C4-2B (cell line): ENCODE results near the gene LBHD2.
"Not testable (repeated sequence)": the region's sequence is repeated elsewhere in the genome, so short reads cannot be mapped to it uniquely, and the experiment has no call there.

Experiments
- H3K27ac ChIP-seq: fragments of 450-650 bp; 2 replicates; pipeline ENCODE4 v1.5.1; 2017
- ZFX ChIP-seq: fragments of 450-650 bp; IDR thresholded peaks from 2 replicates; pipeline ENCODE4 v1.6.1; 2017
- TF ChIP-seq, protein P1 (sequence below): fragments of 450-650 bp; conservative IDR thresholded peaks from 2 replicates; pipeline ENCODE4 v1.5.1; 2017; ENCODE audit warnings: mild to moderate bottlenecking

LBHD2 gene

DNA sequence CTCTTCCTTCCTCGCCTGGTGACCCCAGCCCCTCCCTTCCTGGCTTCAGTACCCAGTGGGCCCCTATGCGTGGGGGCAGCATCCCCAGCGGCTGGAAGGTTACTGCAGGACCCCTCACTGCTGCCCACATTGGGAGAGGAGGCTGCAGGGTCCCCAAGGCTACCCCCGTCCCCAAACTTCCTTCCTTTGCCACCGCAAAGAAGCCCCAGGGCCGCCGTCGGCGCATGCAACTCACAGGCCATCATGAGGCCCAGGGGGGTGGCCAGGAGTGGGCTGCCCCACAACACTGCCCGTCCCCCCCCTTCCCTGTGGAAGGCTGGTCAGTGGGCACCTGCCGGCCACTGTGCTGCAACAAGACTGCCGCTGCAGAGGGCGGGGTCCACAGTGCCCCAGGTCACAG, 29.8 kb downstream of the LBHD2 start:
- TF ChIP-seq ZFX = no peak
- TF ChIP-seq, protein P1, sequence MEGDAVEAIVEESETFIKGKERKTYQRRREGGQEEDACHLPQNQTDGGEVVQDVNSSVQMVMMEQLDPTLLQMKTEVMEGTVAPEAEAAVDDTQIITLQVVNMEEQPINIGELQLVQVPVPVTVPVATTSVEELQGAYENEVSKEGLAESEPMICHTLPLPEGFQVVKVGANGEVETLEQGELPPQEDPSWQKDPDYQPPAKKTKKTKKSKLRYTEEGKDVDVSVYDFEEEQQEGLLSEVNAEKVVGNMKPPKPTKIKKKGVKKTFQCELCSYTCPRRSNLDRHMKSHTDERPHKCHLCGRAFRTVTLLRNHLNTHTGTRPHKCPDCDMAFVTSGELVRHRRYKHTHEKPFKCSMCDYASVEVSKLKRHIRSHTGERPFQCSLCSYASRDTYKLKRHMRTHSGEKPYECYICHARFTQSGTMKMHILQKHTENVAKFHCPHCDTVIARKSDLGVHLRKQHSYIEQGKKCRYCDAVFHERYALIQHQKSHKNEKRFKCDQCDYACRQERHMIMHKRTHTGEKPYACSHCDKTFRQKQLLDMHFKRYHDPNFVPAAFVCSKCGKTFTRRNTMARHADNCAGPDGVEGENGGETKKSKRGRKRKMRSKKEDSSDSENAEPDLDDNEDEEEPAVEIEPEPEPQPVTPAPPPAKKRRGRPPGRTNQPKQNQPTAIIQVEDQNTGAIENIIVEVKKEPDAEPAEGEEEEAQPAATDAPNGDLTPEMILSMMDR = no peak

DNA sequence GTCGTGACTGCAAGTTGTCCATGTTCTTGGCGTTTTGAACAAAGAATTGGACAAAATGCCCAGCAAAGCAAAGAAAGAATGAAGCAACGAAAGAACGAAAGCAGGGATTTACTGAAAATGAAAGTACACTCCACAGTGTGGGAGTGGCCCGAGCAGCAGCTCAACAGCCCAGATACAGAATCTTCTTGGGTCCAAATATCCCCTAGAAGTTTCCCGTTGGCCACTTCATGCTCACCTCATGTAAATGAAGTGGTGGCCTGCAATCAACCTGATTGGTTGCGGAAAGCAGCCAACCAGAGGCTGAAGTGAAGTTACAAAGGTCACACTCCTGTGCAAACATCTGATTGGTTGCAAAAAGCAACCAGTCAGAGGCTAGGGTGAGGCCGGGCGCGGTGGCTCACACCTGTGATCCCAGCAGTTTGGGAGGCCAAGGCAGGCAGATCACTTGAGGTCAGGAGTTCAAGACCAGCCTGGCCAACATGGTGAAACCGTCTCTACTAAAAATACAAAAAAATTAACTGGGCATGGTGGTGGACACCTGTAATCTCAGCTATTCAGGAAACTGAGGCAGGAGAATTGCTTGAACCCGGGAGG, 31.2 kb downstream of the LBHD2 start:
- H3K27ac ChIP-seq = not testable (repeated sequence)

More for the DNA sequence above, 29.8 kb downstream of the LBHD2 start:
- H3K27ac ChIP-seq = no peak overlapping the region

DNA sequence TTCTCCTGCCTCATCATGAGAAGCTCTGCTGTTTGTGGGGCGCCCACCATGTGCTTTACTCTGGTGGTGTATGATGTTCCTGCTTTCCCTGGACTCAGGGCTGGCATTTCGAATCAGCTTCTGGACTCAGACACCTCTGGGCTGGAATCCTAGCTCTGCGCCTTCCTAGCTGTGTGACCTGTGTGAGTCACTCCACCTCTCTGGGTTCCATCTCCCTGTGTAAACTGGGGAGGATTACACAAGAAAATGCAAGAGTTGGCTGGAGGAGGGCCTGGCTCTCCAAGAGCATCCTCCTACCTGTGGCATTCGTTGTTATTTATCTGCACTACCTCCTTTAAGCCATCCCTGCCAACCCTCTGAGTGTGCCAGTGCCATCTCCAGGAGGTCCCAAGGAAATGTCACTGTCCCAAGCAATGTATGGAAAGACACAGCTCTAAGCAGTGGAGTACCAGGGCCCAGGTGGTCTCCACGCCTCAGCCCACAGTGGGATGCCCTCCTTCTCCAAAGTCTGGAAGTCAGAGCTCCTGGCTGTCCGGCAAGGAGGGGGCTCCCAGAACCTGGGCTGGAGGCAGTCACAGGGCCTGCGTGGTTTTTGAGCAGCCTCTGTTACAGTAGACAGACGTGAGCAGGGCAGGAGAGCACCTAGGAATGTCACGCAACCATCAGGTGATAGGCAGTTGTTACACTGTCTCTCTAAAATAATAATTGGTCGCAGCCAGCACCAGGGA, 32.0 kb downstream of the LBHD2 start:
- no peak for TF ChIP-seq ZFX
- TF ChIP-seq, protein P1 = no peak
- no peak overlapping the region for H3K27ac ChIP-seq

DNA sequence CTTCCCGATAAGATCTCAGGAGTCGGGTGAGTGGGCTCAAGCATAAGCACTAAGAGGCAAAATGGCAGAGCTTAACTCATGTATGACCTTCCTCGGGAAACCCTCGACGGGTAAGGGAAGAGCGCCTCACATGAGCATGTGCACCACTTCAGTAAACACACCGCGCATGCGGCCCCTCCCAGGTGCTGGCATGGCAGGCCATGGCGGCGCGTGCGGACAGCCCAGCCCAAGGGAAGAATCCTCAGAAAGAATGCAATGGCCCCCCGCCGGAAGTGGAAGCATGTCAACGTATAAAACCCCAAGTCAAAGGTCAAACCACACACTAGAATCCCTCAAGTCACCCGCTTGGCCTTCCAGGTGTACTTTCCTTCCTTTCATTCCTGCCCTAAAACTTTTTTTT, 32.6 kb downstream of the LBHD2 start:
- TF ChIP-seq ZFX = no peak
- TF ChIP-seq, protein P1 = no peak
- H3K27ac ChIP-seq = no peak overlapping the region

DNA sequence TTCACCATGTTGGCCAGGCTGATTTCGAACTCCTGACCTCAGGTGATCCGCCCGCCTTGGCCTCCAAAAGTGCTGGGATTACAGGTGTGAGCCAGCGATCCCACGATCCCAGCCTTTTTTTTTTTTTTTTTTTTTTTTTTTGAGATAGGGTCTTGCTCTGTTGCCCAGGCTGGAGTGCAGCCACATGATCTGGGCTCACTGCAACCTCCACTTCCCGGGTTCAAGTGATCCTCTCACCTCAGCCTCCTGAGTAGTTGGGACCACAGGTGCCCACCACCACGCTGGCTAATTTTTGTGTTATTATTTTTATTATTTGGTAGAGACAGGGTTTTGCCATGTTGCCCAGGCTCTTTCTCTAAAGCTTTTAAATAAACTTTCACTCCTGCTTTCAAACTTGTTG, 33.5 kb downstream of the LBHD2 start:
- H3K27ac ChIP-seq = not testable (repeated sequence)

DNA sequence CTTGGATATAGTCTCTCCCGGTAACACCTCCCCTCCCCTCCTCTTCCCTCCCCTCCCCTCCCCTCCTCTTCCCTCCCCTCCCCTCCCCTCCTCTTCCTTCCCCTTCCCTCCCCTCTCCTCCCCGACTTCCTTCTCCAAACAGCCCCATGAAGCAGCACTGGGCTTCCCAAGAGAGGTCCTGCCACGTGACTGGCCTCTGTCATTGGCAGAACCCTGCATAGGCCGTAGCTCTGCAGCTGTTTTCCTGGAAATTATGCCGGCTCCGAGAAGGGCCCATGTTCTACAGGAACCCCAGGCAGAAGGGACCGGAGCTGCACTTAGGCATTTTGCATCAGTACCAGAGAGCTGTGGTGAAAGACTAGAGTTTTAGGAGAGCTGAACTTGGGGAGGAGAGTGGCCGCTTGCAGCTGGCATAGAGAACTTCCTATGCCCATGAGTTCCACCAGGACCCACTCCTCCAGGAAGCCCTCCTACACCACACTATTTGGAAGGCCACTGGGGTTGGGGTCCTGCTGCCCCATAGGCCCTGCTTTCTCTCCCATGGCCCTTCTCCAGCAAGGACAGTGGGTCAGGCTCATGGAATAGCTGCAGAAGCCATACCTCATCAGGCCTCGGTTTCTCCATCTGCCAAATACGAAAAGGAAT, 34.1 kb downstream of the LBHD2 start:
- no peak overlapping the region for H3K27ac ChIP-seq
- TF ChIP-seq ZFX = no peak
- TF ChIP-seq, protein P1 = no peak

DNA sequence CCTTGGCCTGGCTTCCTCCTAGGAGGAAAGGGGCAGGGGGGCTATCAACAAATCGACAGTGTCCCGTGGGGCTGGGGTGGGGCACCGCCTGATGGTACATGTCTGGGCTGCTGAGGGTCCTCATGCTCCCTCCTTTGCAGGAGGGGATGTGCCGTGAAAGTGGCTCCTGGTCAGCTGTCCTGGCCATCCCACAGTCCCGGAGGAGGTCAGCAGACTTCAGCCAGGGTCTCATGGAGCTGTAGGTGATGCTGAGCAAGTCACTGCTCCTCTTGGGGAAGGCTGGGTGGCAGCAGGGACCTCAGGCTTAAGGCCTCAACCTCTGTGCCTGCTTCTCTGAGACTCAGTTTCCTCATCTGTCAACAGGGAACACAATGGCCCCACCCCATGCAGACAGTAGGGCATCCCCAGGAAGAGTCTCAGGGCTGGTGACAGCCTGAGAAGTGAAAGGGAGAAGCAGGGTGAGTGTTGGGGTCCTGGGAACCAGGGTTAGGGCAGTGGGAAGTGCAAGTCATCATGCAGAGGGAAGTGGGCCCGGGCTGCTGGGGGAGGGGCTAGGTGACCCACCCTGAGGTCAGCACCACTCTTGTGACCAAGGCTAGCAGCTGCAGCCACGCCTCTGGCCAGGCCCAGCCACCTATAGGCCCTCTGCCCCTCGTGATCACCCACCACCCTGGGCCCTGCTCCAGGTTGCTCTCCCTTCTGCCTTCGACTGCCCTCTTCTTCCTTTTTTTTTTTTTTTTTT, 34.8 kb downstream of the LBHD2 start:
- no peak for TF ChIP-seq ZFX
- TF ChIP-seq, protein P1 = no peak
- no peak overlapping the region for H3K27ac ChIP-seq

DNA sequence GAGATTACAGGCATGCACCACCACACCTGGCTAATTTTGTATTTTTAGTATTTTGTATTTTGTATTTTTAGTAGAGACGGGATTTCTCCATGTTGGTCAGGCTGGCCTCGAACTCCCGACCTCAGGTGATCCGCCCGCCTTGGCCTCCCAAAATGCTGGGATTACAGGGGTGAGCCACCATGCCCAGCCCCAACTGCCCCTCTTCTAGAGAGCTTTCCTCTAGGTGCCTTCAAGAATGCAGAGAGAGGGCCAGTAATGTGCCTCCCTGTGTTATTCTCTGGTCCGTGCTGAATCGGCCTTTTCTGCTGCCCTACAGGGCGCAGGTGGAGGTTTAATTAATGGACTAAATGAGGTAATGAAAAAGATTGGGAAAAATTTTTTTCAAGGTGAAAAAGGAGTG, 35.5 kb downstream of the LBHD2 start:
- H3K27ac ChIP-seq = not testable (repeated sequence)
